HG02840 (cell line): ENCODE data around the gene H1-8.

Source experiments
- ATAC-seq: cut with Tn5 transposase; IDR thresholded peaks from one replicate; pipeline ENCODE4 v1.9.1; 2021; ENCODE audit warnings: mild to moderate bottlenecking, moderate library complexity, moderate number of reproducible peaks; ENCODE audit not compliant: unreplicated experiment, low FRiP score

Gene H1-8

GRCh38 chr3:129554356-129555152 lies 11.6 kb downstream of the H1-8 start:
- no peak for ATAC-seq

- no peak for ATAC-seq
Observed at GRCh38 chr3:129555153-129555550, 12.2 kb downstream of the H1-8 start.

- no peak for ATAC-seq
Observed at GRCh38 chr3:129555616-129556357, 12.8 kb downstream of the H1-8 start.

GRCh38 chr3:129556358-129556695 lies 13.4 kb downstream of the H1-8 start:
- ATAC-seq: no peak

- no peak for ATAC-seq
Observed at GRCh38 chr3:129556890-129557547, 14.0 kb downstream of the H1-8 start.

GRCh38 chr3:129557548-129557894 lies 14.5 kb downstream of the H1-8 start:
- no peak for ATAC-seq

GRCh38 chr3:129558081-129558771 lies 15.3 kb downstream of the H1-8 start:
- no peak for ATAC-seq

- ATAC-seq: no peak
Observed at GRCh38 chr3:129558772-129559564, 16.0 kb downstream of the H1-8 start.

- ATAC-seq: no peak
Observed at GRCh38 chr3:129559565-129560079, 16.6 kb downstream of the H1-8 start.

- ATAC-seq: no peak
Observed at GRCh38 chr3:129560269-129560787, 17.4 kb downstream of the H1-8 start.

GRCh38 chr3:129560911-129561594 lies 18.1 kb downstream of the H1-8 start:
- ATAC-seq: no peak

- no peak for ATAC-seq
Observed at GRCh38 chr3:129561619-129562248, 18.8 kb downstream of the H1-8 start.

- no peak for ATAC-seq
Observed at GRCh38 chr3:129562803-129563202, 19.8 kb downstream of the H1-8 start.

GRCh38 chr3:129563332-129563731 lies 20.4 kb downstream of the H1-8 start:
- ATAC-seq: no peak

- ATAC-seq: no peak
Observed at GRCh38 chr3:129563850-129564535, 21.0 kb downstream of the H1-8 start.

- ATAC-seq: no peak
Observed at GRCh38 chr3:129564981-129565644, 22.1 kb downstream of the H1-8 start.

GRCh38 chr3:129565902-129566301 lies 22.9 kb downstream of the H1-8 start:
- no peak for ATAC-seq
